GM19240 (cell line): ENCODE data around the gene NUP43.
"Not testable (repeated sequence)": the region's sequence is repeated elsewhere in the genome, so short reads cannot be mapped to it uniquely, and the experiment has no call there.

Experiments
- DNase-seq: peaks from one replicate; pipeline ENCODE4 v3.0.0; 2011; ENCODE audit warnings: low spot score; ENCODE audit not compliant: insufficient read length

NUP43 gene

GRCh38 chr6:149694921-149695320 lies 51.4 kb downstream of the NUP43 start:
- no peak for DNase-seq

- DNase-seq = no peak
Observed at GRCh38 chr6:149691201-149691600, 55.1 kb downstream of the NUP43 start.

GRCh38 chr6:149686230-149686629 lies 60.1 kb downstream of the NUP43 start:
- no peak for DNase-seq

- no peak for DNase-seq
Observed at GRCh38 chr6:149683256-149683859, 63.0 kb downstream of the NUP43 start.

- not testable (repeated sequence) for DNase-seq
Observed at GRCh38 chr6:149681845-149682244, 64.5 kb downstream of the NUP43 start.

- no peak for DNase-seq
Observed at GRCh38 chr6:149681209-149681608, 65.1 kb downstream of the NUP43 start.

- peak; percentile 13 for DNase-seq
Observed at GRCh38 chr6:149680503-149680902, 65.8 kb downstream of the NUP43 start.
